GM18870 (cell line): ENCODE results near the gene HOXA9.

ENCODE experiments used
- ATAC-seq: cut with Tn5 transposase; IDR thresholded peaks from one replicate; pipeline ENCODE4 v1.9.1; 2021; ENCODE audit warnings: moderate library complexity; ENCODE audit not compliant: unreplicated experiment

HOXA9 gene

GRCh38 chr7:27116031-27116961 lies 49.0 kb downstream of the HOXA9 start:
- ATAC-seq, result no peak

- no peak for ATAC-seq
Measured at GRCh38 chr7:27115221-27116026, 49.9 kb downstream of the HOXA9 start.

GRCh38 chr7:27114881-27115220 lies 50.5 kb downstream of the HOXA9 start:
- ATAC-seq, result no peak

DNA sequence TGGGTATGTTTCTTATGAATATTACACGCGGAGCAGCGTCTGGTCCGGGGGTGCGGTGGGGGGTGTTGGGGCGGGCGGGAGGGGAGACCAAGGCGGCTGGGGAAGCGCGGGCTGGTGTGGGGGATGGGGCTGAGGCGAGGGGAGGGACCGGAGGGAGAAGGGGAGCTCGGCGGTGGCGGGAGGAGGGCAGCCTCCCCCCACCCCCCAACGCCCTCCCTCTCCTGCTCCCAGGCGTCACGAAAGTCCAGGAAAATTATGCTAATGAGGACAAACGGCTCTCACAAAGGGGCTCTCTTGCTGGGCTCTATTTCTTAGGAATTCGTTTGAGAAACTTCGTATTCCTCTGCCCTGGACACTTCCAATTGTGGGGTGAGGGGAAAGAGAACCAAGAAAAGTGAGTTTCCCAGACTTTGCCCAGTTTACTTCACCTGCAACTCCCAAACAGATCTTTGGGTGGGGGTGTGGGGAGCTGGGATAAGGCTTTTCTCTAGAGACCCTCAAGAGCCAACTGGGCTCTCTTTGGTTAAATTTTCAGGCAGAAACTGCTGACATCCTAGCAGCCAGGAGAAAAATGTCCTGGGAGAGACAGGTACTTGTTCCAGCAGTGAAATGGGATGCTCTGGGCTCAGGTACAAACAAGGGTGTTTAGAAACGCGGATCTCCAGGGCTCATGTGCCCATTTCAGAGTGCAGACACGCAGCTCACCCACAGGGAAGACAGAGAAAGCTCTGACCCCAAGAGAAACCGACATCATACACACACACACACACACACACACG lies 51.2 kb downstream of the HOXA9 start:
- ATAC-seq, result no peak

- no peak for ATAC-seq
Measured at GRCh38 chr7:27112955-27113949, 52.1 kb downstream of the HOXA9 start.
